ENCODE measurements around the gene SHC3.

SHC3 gene

GRCh38 chr9:89104821-89105220 is 73.8 kb downstream of the SHC3 start:
- DNase-seq = no peak

GRCh38 chr9:89097219-89097618 is 81.4 kb downstream of the SHC3 start:
- DNase-seq = no peak

GRCh38 chr9:89096807-89097206 is 81.8 kb downstream of the SHC3 start:
- DNase-seq = no peak

- no peak for DNase-seq
Observed at GRCh38 chr9:89095761-89096528, 82.7 kb downstream of the SHC3 start.

GRCh38 chr9:89093201-89093975 is 85.2 kb downstream of the SHC3 start:
- no peak for DNase-seq

- no peak for DNase-seq
Observed at GRCh38 chr9:89089176-89089575, 89.4 kb downstream of the SHC3 start.

- DNase-seq = no peak
Observed at GRCh38 chr9:89083626-89084025, 95.0 kb downstream of the SHC3 start.

- DNase-seq = no peak
Observed at GRCh38 chr9:89080193-89080592, 98.4 kb downstream of the SHC3 start.

GRCh38 chr9:89079391-89079790 is 99.2 kb downstream of the SHC3 start:
- DNase-seq = no peak

GRCh38 chr9:89078860-89079259 is 99.8 kb downstream of the SHC3 start:
- no peak for DNase-seq

GRCh38 chr9:89078421-89078820 is 100.2 kb downstream of the SHC3 start:
- no peak for DNase-seq

- no peak for DNase-seq
Observed at GRCh38 chr9:89077519-89077918, 101.1 kb downstream of the SHC3 start.

GRCh38 chr9:89073397-89073796 is 105.2 kb downstream of the SHC3 start:
- no peak for DNase-seq

- no peak for DNase-seq
Observed at GRCh38 chr9:89071591-89071990, 107.0 kb downstream of the SHC3 start.

GRCh38 chr9:89066835-89067234 is 111.8 kb downstream of the SHC3 start:
- no peak for DNase-seq

GRCh38 chr9:89065921-89066320 is 112.7 kb downstream of the SHC3 start:
- no peak for DNase-seq

GRCh38 chr9:89060790-89061189 is 117.8 kb downstream of the SHC3 start:
- DNase-seq = no peak

- no peak for DNase-seq
Observed at GRCh38 chr9:89059925-89060506, 118.6 kb downstream of the SHC3 start.

GRCh38 chr9:89058906-89059305 is 119.7 kb downstream of the SHC3 start:
- no peak for DNase-seq

GRCh38 chr9:89054865-89055495 is 123.6 kb downstream of the SHC3 start:
- DNase-seq = no peak

GRCh38 chr9:89053301-89053700 is 125.3 kb downstream of the SHC3 start:
- no peak for DNase-seq

- no peak for DNase-seq
Observed at GRCh38 chr9:89052470-89053097, 126.0 kb downstream of the SHC3 start.

- no peak for DNase-seq
Observed at GRCh38 chr9:89051421-89052025, 127.1 kb downstream of the SHC3 start.

Data from 8988T (cell line).